DND-41 (cell line): ENCODE measurements around the gene PSTPIP1.

Source experiments
- ATAC-seq: fragments of 200-7000 bp; cut with Tn5 transposase; 3 replicates; pipeline ENCODE4 v1.9.1; 2021; ENCODE audit warnings: low read depth; ENCODE audit not compliant: insufficient read depth
- DNase-seq: peaks from one replicate; pipeline ENCODE4 v3.0.0-alpha.2; 2020
- H2AFZ ChIP-seq: 2 replicates; pipeline ENCODE4 v1.6.0; 2012; ENCODE audit warnings: low read depth, low read length
- H3K27ac ChIP-seq: 2 replicates; pipeline ENCODE4 v1.5.1; 2012; ENCODE audit warnings: low read length, inconsistent platforms
- H3K27me3 ChIP-seq: fragments of 200-600 bp; sonication (generic); 2 replicates; pipeline ENCODE4 v1.6.0; 2012; ENCODE audit warnings: low read length, mild to moderate bottlenecking, inconsistent platforms; ENCODE audit not compliant: insufficient read depth, poor library complexity
- H3K36me3 ChIP-seq: 2 replicates; pipeline ENCODE4 v1.5.1; 2012; ENCODE audit warnings: low read length, inconsistent platforms; ENCODE audit not compliant: insufficient read depth
- H3K4me1 ChIP-seq: 2 replicates; pipeline ENCODE4 v1.5.1; 2012; ENCODE audit warnings: mild to moderate bottlenecking, low read length; ENCODE audit not compliant: insufficient read depth
- H3K4me2 ChIP-seq: 2 replicates; pipeline ENCODE4 v1.6.0; 2012; ENCODE audit warnings: mild to moderate bottlenecking, moderate library complexity, low read length, inconsistent platforms; ENCODE audit not compliant: insufficient read depth
- H3K4me3 ChIP-seq, 2 experiments: fragments of 200-600 bp in 1 of 2; shearing (Covaris generic) in 1 of 2; 2 replicates each; pipeline ENCODE4 v1.5.1; 2012 to 2016; ENCODE audit warnings: inconsistent platforms in 2 of 2, low read length in 2 of 2, mild to moderate bottlenecking in 2 of 2, low read depth in 1 of 2, moderate library complexity in 1 of 2
- H3K79me2 ChIP-seq: 2 replicates; pipeline ENCODE4 v1.6.0; 2012; ENCODE audit warnings: low read length, inconsistent platforms; ENCODE audit not compliant: insufficient read depth
- H3K9ac ChIP-seq: 2 replicates; pipeline ENCODE4 v1.6.0; 2012; ENCODE audit warnings: low read depth, mild to moderate bottlenecking, inconsistent platforms, low read length, moderate library complexity
- H3K9me3 ChIP-seq: 2 replicates; pipeline ENCODE4 v1.5.1; 2012; ENCODE audit warnings: low read length, moderate library complexity, mild to moderate bottlenecking, inconsistent platforms; ENCODE audit not compliant: insufficient read depth, severe bottlenecking
- H4K20me1 ChIP-seq: 2 replicates; pipeline ENCODE4 v1.6.0; 2012; ENCODE audit warnings: low read length; ENCODE audit not compliant: insufficient read depth
- EZH2 ChIP-seq: IDR thresholded peaks from 3 replicates; pipeline ENCODE4 v1.6.1; 2012; ENCODE audit warnings: borderline replicate concordance, low read depth, mild to moderate bottlenecking, moderate library complexity, low read length, inconsistent platforms; ENCODE audit not compliant: severe bottlenecking
- TF ChIP-seq, protein P1 (sequence below): IDR thresholded peaks from 2 replicates; pipeline ENCODE4 v1.5.1; 2012; ENCODE audit warnings: borderline replicate concordance, low read length, moderate library complexity, mild to moderate bottlenecking; ENCODE audit not compliant: poor library complexity, severe bottlenecking; ENCODE audit errors: extremely low read depth

The PSTPIP1 gene

DNA sequence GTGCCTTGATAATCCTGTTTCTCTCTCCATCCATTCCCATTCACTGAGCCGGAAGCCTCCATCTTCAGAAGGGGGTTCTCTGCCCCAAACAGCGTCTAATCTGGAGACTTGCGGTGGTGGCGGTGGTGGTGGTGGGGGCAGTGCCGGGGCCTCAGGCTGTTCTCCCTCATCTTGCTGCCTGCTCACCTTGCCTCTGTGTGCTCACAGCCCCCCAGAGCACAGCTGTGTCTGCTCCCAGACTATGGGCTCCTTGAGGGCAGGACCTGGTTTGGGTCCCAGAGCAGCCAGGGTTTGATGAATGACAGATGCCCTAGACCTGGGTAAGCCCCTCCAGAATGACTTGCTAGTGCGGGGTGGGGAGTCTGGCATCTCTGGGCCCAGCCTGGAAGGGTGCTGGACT, 430 bp upstream of the PSTPIP1 start:
- TF ChIP-seq, protein P1, sequence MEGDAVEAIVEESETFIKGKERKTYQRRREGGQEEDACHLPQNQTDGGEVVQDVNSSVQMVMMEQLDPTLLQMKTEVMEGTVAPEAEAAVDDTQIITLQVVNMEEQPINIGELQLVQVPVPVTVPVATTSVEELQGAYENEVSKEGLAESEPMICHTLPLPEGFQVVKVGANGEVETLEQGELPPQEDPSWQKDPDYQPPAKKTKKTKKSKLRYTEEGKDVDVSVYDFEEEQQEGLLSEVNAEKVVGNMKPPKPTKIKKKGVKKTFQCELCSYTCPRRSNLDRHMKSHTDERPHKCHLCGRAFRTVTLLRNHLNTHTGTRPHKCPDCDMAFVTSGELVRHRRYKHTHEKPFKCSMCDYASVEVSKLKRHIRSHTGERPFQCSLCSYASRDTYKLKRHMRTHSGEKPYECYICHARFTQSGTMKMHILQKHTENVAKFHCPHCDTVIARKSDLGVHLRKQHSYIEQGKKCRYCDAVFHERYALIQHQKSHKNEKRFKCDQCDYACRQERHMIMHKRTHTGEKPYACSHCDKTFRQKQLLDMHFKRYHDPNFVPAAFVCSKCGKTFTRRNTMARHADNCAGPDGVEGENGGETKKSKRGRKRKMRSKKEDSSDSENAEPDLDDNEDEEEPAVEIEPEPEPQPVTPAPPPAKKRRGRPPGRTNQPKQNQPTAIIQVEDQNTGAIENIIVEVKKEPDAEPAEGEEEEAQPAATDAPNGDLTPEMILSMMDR, result no peak
- TF ChIP-seq EZH2, result no peak
- Histone ChIP-seq H3K27ac (no peak overlapping the region), H3K4me2 (no peak overlapping the region), H3K9ac (no peak overlapping the region), H2AFZ (no peak overlapping the region), H3K36me3 (no peaks in the 10 kb centered on the region), H3K79me2 (no peaks in the 10 kb centered on the region), H4K20me1 (no peaks in the 10 kb centered on the region), H3K4me3 (no peak overlapping the region), H3K27me3 (no peaks in the 10 kb centered on the region), H3K9me3 (no peaks in the 10 kb centered on the region), H3K4me1 (peaks cover 13% of the 10 kb centered on the region; the same call in 1 of the 2 replicates)
- ATAC-seq (no peak), DNase-seq (no peak)

DNA sequence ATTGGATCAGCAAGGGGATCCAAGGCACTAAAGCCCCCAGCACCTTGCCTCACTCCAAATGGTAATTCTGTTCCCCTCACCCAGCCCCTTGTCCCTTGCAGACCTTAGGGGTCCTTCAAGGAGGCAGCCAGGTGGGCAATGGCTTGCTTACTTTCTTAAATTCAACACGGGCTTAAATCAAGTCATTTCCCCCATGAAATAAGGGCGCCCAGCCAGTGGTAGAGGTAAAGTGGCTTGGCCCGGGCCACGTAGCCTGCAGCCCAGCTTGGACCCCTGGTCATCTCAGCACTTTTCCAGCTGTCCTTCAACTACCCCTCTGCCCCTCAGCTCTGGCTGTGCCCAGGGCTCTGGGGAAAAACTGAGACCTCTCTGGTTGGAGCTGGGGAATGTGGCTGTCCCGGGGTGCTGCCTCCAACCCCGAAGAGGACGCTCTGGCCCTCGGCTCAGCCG, 1.2 kb downstream of the PSTPIP1 start:
- H3K36me3 ChIP-seq, result no peaks in the 10 kb centered on the region
- no peak for ATAC-seq
- no peaks in the 10 kb centered on the region for H3K9me3 ChIP-seq
- H3K27me3 ChIP-seq, result no peaks in the 10 kb centered on the region
- peaks cover 13% of the 10 kb centered on the region; the same call in 1 of the 2 replicates for H3K4me1 ChIP-seq
- H3K9ac ChIP-seq, result no peak overlapping the region
- H4K20me1 ChIP-seq, result no peaks in the 10 kb centered on the region
- H3K4me2 ChIP-seq, result no peak overlapping the region
- no peak for DNase-seq
- H3K79me2 ChIP-seq, result no peaks in the 10 kb centered on the region
- H3K27ac ChIP-seq, result no peak overlapping the region
- no peak overlapping the region for H3K4me3 ChIP-seq
- TF ChIP-seq EZH2, result no peak
- TF ChIP-seq, protein P1, result no peak
- no peak overlapping the region for H2AFZ ChIP-seq

DNA sequence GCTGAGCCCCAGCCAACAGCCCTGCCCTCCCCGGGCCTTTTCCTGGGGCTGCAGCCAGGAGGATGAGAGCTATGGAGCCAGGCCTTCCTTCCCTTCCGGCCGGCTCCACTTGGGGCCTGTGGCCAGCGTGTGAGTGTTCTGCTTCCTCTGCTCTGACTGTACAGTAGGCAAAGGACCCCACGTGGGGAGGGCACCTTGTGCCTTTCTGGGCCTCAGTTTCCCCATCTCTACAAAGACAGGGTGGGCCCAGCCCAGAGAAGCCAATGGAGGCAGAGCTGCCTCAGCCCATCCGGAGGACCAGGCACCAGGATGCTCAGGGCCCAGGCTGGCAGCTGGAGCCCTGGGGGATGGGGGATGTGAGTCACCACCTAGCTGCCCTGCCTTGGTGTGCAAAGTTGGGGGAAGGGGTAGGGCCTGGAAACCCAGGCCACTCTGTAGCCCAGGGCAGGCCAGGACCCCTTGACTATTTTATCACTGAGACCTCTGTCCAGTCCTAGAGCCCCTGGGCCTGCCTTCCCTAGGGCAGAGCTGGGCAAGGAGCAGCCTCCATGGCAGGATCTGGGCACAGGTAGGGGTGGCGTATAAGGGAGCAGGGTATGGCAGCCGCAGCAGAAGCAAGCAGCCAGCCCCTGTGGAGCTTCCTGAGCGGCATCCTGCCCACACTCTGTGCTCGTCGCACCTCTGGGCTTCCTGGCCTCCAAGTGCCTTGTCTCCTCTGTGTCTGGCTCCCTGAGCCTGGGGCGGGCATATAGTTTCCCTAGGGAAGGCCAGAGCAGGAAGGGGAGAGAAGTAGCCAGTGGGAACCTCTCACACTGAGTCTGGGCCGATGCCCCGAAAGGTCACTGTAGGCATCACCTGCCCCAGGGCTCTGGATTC, 1.8 kb downstream of the PSTPIP1 start:
- H3K9ac ChIP-seq, result no peak overlapping the region
- no peaks in the 10 kb centered on the region for H3K27me3 ChIP-seq
- H3K27ac ChIP-seq, result no peak overlapping the region
- no peaks in the 10 kb centered on the region for H4K20me1 ChIP-seq
- H2AFZ ChIP-seq, result no peak overlapping the region
- peaks cover 13% of the 10 kb centered on the region; the same call in 1 of the 2 replicates for H3K4me1 ChIP-seq
- H3K4me3 ChIP-seq, result no peak overlapping the region
- no peak overlapping the region for H3K4me2 ChIP-seq
- H3K36me3 ChIP-seq, result no peaks in the 10 kb centered on the region
- TF ChIP-seq, protein P1, result no peak
- no peak for TF ChIP-seq EZH2
- no peak for ATAC-seq
- no peaks in the 10 kb centered on the region for H3K9me3 ChIP-seq
- H3K79me2 ChIP-seq, result no peaks in the 10 kb centered on the region
- DNase-seq, result no peak
